IPS-18a (cell line): ENCODE results near the gene TEX51.

Source experiments
- H3K27ac ChIP-seq: one replicate; pipeline ENCODE4 v1.5.1; 2013; ENCODE audit warnings: low read length
- H3K27me3 ChIP-seq: one replicate; pipeline ENCODE4 v1.6.1; 2013; ENCODE audit warnings: mild to moderate bottlenecking, low read length; ENCODE audit not compliant: control insufficient read depth, insufficient read depth
- H3K36me3 ChIP-seq: one replicate; pipeline ENCODE4 v1.6.1; 2013; ENCODE audit warnings: low read depth, low read length; ENCODE audit not compliant: control insufficient read depth
- H3K4me1 ChIP-seq: one replicate; pipeline ENCODE4 v1.6.1; 2013; ENCODE audit warnings: low read depth, low read length; ENCODE audit not compliant: control insufficient read depth
- H3K4me3 ChIP-seq: one replicate; pipeline ENCODE4 v1.5.1; 2013; ENCODE audit warnings: low read length
- H3K9ac ChIP-seq: one replicate; pipeline ENCODE4 v1.6.1; 2013; ENCODE audit warnings: mild to moderate bottlenecking, low read length, moderate library complexity
- H3K9me3 ChIP-seq: one replicate; pipeline ENCODE4 v1.6.1; 2013; ENCODE audit warnings: low read depth, low read length; ENCODE audit not compliant: control insufficient read depth

The TEX51 gene

GRCh38 chr2:126894585-126895182, 4.0 kb upstream of the TEX51 start:
- no peaks in the 10 kb centered on the region for H3K36me3 ChIP-seq
- H3K9ac ChIP-seq = no peak overlapping the region
- no peaks in the 10 kb centered on the region for H3K4me1 ChIP-seq
- no peak overlapping the region for H3K27ac ChIP-seq
- no peaks in the 10 kb centered on the region for H3K27me3 ChIP-seq
- no peak overlapping the region for H3K4me3 ChIP-seq
- no peaks in the 10 kb centered on the region for H3K9me3 ChIP-seq

GRCh38 chr2:126895336-126895735, 3.4 kb upstream of the TEX51 start:
- Histone ChIP-seq H3K9ac (no peak overlapping the region), H3K36me3 (no peaks in the 10 kb centered on the region), H3K9me3 (no peaks in the 10 kb centered on the region), H3K4me1 (no peaks in the 10 kb centered on the region), H3K27me3 (no peaks in the 10 kb centered on the region), H3K4me3 (no peak overlapping the region), H3K27ac (no peak overlapping the region)

GRCh38 chr2:126896471-126896870, 2.2 kb upstream of the TEX51 start:
- Histone ChIP-seq H3K4me3 (no peak overlapping the region), H3K27me3 (no peaks in the 10 kb centered on the region), H3K9ac (no peak overlapping the region), H3K36me3 (no peaks in the 10 kb centered on the region), H3K4me1 (no peaks in the 10 kb centered on the region), H3K27ac (no peak overlapping the region), H3K9me3 (no peaks in the 10 kb centered on the region)

- Histone ChIP-seq H3K27me3 (no peaks in the 10 kb centered on the region), H3K27ac (no peak overlapping the region), H3K9me3 (no peaks in the 10 kb centered on the region), H3K36me3 (no peaks in the 10 kb centered on the region), H3K9ac (no peak overlapping the region), H3K4me3 (no peak overlapping the region), H3K4me1 (no peaks in the 10 kb centered on the region)
Observed at GRCh38 chr2:126899616-126900185, 1.0 kb downstream of the TEX51 start.

- Histone ChIP-seq H3K36me3 (no peaks in the 10 kb centered on the region), H3K9me3 (no peaks in the 10 kb centered on the region), H3K9ac (no peak overlapping the region), H3K27ac (no peak overlapping the region), H3K27me3 (no peaks in the 10 kb centered on the region), H3K4me1 (no peaks in the 10 kb centered on the region), H3K4me3 (no peak overlapping the region)
Observed at GRCh38 chr2:126900646-126901319, 2.1 kb downstream of the TEX51 start.

- no peaks in the 10 kb centered on the region for H3K27me3 ChIP-seq
- H3K4me1 ChIP-seq = no peaks in the 10 kb centered on the region
- no peak overlapping the region for H3K9ac ChIP-seq
- H3K9me3 ChIP-seq = no peaks in the 10 kb centered on the region
- no peak overlapping the region for H3K4me3 ChIP-seq
- no peaks in the 10 kb centered on the region for H3K36me3 ChIP-seq
- H3K27ac ChIP-seq = no peak overlapping the region
Observed at GRCh38 chr2:126901459-126901858, 2.8 kb downstream of the TEX51 start.

GRCh38 chr2:126902152-126902835, 3.6 kb downstream of the TEX51 start:
- H3K4me1 ChIP-seq = no peaks in the 10 kb centered on the region
- H3K27me3 ChIP-seq = no peaks in the 10 kb centered on the region
- no peaks in the 10 kb centered on the region for H3K9me3 ChIP-seq
- H3K9ac ChIP-seq = no peak overlapping the region
- H3K4me3 ChIP-seq = no peak overlapping the region
- no peaks in the 10 kb centered on the region for H3K36me3 ChIP-seq
- no peak overlapping the region for H3K27ac ChIP-seq

- no peaks in the 10 kb centered on the region for H3K4me1 ChIP-seq
- H3K9me3 ChIP-seq = no peaks in the 10 kb centered on the region
- H3K36me3 ChIP-seq = no peaks in the 10 kb centered on the region
- H3K9ac ChIP-seq = no peak overlapping the region
- no peaks in the 10 kb centered on the region for H3K27me3 ChIP-seq
- no peak overlapping the region for H3K4me3 ChIP-seq
- no peak overlapping the region for H3K27ac ChIP-seq
Observed at GRCh38 chr2:126902859-126903258, 4.2 kb downstream of the TEX51 start.

GRCh38 chr2:126905991-126906390, 7.3 kb downstream of the TEX51 start:
- Histone ChIP-seq H3K27ac (no peak overlapping the region), H3K36me3 (no peaks in the 10 kb centered on the region), H3K27me3 (no peaks in the 10 kb centered on the region), H3K4me3 (no peak overlapping the region), H3K4me1 (no peaks in the 10 kb centered on the region), H3K9ac (no peak overlapping the region), H3K9me3 (no peaks in the 10 kb centered on the region)

GRCh38 chr2:126906781-126907180, 8.1 kb downstream of the TEX51 start:
- H3K4me3 ChIP-seq = no peak overlapping the region
- H3K9ac ChIP-seq = no peak overlapping the region
- no peak overlapping the region for H3K27ac ChIP-seq
- no peaks in the 10 kb centered on the region for H3K27me3 ChIP-seq
- no peaks in the 10 kb centered on the region for H3K9me3 ChIP-seq
- no peaks in the 10 kb centered on the region for H3K36me3 ChIP-seq
- H3K4me1 ChIP-seq = no peaks in the 10 kb centered on the region

GRCh38 chr2:126907671-126908070, 9.0 kb downstream of the TEX51 start:
- Histone ChIP-seq H3K27ac (no peak overlapping the region), H3K4me1 (no peaks in the 10 kb centered on the region), H3K36me3 (no peaks in the 10 kb centered on the region), H3K27me3 (no peaks in the 10 kb centered on the region), H3K4me3 (no peak overlapping the region), H3K9ac (no peak overlapping the region), H3K9me3 (no peaks in the 10 kb centered on the region)
